GM21515 (cell line): ENCODE data around the gene ACIN1.
A peak's percentile ranks its signal among the peaks of the same experiment; 100 is the strongest.

ENCODE experiments used
- ATAC-seq: cut with Tn5 transposase; IDR thresholded peaks from one replicate; pipeline ENCODE4 v1.9.1; 2021; ENCODE audit not compliant: unreplicated experiment

Gene ACIN1

GRCh38 chr14:23105348-23105824 lies 10.4 kb upstream of the ACIN1 start:
- ATAC-seq: no peak

- no peak for ATAC-seq
Observed at GRCh38 chr14:23104591-23105347, 9.8 kb upstream of the ACIN1 start, which contains the start of gene CIROP. Gene CIROP, minus strand, starts transcription at chr14:23104989. Its CDS starts 69 bp downstream, at chr14:23104920.

DNA sequence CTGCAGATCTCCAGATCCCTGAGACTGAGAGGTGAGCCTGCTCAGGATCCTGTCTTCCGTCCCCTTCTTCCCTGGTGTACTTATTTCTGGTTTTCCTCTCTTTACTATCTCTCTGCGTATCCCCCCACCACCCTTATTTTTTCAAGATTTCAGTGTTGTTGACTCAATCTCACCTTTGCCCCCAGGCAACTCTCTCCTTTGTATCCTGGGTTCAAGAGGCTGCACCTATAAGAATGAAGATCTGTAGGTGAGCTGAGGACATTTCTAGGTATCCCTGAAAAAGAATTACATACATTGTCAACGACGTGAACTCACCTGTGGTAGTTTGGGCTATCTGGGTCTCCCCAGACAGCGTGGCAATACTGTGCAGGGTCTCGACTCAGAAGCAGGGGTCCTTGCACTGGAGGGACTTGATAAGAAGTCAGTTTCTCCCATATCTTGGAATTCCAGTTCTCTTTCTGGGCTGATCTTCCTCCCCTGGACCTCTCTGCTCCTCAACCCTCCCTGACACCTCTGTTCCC lies 9.2 kb upstream of the ACIN1 start:
- ATAC-seq: no peak

DNA sequence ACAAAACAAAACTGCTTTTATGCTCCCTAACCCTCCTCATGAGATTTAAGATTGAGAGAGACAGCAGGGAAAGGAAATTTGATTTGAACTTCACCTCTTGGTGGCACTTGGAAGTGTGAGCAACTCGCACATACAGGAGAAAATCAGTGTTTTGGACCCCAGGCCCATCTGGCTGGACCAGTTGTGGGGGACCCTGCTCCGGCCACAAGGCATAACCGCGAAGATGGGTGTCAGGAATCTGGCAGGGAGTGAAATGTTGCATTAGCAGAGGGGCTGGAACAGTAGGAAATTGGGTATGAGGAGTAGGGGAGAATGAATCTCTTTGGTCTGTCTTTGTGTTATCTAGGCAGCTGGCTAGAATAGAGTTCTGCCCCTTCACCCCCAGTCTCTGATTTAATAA lies 8.6 kb upstream of the ACIN1 start:
- ATAC-seq: no peak

DNA sequence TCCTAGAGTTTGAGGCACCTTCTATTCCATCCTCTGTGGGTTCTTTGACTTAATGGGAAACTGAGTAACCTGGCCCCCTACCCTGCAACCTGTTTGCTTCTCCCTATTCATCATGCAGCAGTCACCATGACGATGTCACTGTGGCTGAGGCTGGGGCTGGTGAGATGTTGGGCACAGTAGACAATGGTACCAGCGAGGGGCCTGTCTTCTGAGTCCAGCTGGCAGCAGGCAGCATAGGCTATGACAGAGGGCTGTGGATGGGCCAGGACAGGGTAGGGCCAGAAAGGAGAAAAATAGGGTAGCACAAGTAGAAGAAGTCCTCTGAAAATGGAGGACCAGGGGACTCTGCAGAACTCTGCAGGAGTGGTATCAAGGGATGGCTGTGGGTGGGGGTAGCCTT lies 7.9 kb upstream of the ACIN1 start:
- ATAC-seq: no peak

DNA sequence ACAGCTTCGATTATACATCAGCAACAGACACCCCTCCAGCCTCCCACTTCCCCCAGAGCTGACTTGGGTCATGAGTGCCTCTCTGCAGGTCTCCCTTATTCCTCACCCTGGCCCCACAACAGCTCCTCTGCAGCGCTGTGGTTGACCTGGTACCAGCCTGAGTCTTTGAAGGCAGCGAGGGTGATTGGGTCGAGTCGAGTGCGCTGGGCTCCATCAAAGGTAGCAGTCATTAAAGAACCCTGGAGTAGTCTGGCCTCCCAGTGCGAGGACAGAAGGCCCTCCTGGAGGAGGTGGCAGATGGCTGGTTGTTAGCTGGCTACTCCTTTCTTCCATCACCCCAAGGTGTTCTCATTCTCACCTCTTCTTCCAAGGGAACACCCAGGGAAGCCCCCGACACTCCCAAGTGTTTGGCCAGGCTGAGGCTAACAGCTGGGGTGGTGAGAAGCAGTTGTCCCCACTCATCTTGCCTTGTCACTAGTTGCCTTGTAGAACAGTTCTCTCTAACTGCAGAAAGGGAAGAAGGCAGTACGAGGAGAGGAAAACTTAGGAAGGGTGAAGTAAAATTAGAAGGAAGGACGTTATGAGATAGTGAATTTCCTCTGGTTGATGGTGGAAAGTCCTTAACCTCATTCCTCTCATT lies 7.2 kb upstream of the ACIN1 start:
- no peak for ATAC-seq

DNA sequence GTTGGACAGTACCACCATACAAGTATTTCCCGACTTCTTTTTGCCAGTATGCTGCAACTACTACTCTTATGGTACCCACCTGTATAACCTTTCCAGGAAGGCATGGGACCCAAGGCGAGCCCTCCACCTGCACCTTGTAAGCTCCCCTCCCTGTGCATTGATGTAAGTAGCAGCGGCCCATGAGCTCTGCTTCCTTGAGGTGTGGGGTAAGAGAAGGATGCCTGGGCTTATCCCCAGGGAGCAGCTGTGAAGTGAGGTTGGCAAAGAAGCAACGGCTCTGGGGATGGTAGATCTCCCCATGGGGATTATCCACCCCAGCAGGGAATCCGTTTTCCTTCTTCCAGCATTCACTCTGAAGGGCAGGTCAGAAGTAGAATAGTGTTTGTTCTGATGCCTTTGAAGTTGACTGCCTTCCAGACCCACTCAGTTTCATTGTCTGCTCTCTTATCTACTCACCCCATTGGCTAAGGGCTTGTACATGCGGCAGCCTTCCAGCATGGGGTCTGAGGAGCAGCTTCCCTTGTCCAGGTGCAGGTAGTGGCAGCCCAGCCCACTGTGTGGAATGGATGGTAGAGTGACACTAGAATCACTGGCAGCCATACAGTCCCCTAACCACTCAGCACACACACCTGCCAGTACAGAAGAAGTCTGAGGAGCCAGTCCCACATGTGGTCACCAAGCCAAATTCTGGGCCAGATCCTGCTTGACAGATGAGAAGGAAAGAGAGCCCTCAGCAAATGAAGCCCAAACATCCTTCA lies 6.5 kb upstream of the ACIN1 start:
- no peak for ATAC-seq

DNA sequence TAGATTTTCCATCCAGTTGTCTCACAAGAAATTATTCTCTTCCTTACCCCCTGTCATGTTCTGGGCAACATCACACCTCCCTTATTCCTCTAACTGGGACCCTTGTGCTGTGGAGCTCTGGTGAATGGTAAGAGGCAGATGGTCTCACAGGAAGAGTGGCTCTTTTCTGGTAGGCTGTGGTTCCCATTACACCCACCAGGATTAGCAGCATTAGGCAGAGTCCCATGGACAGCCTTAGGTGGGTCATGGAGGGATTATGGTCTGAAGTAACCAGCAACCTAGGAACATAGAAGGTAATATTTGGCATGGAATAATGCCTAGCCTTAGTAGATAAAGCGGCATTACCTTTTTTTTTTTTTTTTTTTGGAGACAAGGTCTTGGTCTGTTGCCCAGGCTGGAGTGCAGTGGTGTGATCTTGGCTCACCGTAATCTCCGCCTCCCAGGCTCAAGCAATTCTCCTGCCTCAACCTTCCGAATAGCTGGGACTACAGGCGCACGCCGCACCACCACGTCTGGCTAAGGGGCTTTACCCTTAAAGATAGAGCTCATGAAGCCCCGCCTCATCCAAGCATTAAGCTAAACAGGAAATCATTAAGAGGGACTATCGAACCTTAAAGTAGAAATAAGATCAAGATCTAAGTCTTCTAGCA lies 4.4 kb upstream of the ACIN1 start:
- ATAC-seq: no peak

DNA sequence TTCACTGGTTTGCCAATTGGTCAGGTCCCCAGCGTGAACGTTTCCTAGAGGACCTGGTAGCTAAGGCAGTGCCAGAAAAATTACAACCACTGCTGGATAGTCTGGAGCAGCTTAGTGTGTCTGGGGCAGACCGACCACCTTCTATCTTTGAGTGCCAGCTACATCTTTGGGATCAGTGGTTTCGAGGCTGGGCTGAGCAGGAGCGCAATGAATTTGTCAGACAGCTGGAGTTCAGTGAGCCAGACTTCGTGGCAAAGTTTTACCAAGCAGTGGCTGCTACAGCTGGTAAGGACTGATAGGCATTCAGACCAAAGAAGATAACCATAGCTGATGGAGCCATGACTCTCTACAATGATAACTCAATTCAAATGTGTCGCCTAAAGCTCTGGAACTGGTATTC lies 2.9 kb upstream of the ACIN1 start:
- ATAC-seq: no peak

DNA sequence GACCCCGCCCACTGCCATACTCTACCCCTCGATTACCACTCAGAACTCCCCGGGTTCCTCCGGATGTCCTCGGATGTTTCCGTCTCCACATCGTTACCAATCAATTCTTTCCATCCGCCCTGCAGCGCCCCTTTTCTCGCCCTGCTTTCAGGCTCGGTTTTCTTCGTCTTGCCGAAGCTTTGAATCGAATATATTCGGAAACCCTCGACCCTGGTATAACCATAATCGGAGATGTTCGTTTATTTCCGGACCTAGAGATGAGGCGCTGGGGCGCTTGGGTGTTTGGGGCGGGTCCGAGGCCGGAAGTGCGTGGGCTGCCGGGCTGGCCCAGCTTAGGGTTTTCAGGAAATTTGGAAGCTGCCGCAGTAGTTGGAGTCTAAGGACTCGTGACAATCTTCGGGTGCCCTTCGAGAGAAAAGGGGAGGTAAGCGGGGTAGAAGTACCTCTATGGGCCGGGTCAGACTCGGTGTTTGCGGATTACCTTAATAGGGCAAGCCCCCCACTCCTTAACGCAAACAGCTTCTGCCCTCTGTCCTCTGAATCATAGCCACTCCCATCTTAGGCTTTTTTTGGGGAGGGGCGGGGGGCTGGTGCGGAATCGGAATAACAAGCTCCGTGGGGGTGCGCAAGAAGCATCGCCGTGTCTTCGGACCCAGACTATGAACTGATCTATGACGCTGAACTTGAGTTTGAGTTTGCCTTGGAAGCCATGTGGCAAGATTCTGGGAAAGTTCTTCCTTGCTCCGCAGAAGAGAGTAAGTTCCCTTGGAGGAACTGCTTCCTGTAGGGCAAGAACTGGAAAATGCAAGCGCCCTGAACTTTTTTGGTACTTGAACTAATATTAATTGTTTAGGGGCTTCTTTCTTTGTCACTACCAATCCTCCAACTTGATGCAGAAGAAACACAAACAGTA lies 516 bp upstream of the ACIN1 start, which contains the start of gene C14orf119:
Gene C14orf119, plus strand, starts transcription at position 310 of the 913 bp plus-strand sequence. CDS start 2,154 bp downstream, outside the sequence.
- peak; percentile 91 for ATAC-seq

- ATAC-seq: no peak
Observed at GRCh38 chr14:23093991-23094665, 808 bp downstream of the ACIN1 start.

DNA sequence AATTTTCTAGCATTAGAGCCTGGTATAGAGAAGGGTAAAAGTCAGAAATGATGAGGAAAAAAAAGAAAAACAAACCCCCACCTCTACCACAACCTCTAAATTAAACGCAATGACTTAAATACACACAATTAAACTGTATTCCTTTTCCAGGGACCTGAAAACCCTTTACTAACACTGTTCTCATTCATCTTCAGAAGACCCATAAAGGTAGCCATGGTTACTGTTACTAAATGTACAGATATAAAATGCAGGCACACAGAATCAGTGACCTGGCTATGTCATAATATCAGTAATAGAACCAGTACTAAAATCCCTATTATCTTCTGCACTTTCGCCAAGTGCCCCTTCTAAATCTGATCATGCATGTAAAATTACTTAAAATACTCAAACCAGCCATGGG lies 1.4 kb downstream of the ACIN1 start:
- no peak for ATAC-seq

- ATAC-seq: no peak
Observed at GRCh38 chr14:23093104-23093503, 1.8 kb downstream of the ACIN1 start.

DNA sequence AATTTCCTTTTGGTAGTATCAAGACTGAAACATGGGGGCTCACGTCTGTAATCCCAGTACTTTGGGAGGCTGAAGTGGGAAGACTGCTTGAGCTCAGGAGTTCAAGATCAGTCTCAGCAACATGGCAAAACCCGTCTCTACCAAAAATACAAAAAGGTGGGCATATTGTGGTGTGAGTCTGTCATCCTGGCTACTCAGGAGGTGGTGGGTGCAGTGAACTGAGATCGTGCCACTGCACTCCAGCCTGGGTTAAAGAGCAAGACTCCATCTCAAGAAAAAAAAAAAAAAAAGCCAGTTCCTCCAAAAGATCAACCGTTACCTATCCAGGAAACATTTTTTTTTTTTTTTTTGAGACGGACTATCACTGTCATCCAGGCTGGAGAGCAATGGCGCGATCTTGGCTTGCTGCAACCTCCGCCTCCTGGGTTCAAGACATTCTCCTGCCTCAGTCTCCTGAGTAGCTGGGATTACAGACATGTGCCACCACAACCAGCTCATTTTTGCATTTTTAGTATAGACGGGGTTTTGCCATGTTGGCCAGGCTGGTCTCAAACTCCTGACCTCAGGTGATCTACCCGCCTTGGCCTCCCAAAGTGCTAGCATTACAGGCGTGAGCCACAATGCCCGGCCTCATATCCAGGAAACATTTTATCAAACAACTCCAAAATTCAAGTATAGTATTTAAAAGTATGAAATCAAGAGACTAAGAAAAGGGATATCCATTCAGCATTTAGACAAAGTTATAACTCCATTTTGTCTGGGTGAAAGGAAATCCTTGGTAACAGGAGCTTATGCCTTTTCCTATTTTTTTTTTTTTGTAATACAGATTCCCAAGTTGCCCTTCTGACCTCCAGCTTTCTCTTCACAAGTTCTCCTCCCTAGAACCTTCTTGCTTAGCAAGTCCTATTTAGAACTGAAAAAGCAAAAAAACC lies 3.4 kb downstream of the ACIN1 start:
- ATAC-seq: no peak

- ATAC-seq: no peak
Observed at GRCh38 chr14:23090254-23090636, 4.7 kb downstream of the ACIN1 start.

GRCh38 chr14:23089498-23090253 lies 5.3 kb downstream of the ACIN1 start:
- ATAC-seq: no peak

GRCh38 chr14:23086565-23086964 lies 8.4 kb downstream of the ACIN1 start:
- ATAC-seq: no peak
